Stimulated activated CD4-positive, alpha-beta T cell treated with anti-CD3 and anti-CD28 coated beads, Interleukin-1b, Interleukin-23, amount 100 ng/mL, for 1 hour (primary cell): ENCODE data around the gene HTT.

Experiments used
- DNase-seq, 2 donors: peaks; one replicate each; pipeline ENCODE4 v3.0.0-alpha.2; 2020; ENCODE audit warnings: low read depth in 2 of 2

Gene HTT

DNA sequence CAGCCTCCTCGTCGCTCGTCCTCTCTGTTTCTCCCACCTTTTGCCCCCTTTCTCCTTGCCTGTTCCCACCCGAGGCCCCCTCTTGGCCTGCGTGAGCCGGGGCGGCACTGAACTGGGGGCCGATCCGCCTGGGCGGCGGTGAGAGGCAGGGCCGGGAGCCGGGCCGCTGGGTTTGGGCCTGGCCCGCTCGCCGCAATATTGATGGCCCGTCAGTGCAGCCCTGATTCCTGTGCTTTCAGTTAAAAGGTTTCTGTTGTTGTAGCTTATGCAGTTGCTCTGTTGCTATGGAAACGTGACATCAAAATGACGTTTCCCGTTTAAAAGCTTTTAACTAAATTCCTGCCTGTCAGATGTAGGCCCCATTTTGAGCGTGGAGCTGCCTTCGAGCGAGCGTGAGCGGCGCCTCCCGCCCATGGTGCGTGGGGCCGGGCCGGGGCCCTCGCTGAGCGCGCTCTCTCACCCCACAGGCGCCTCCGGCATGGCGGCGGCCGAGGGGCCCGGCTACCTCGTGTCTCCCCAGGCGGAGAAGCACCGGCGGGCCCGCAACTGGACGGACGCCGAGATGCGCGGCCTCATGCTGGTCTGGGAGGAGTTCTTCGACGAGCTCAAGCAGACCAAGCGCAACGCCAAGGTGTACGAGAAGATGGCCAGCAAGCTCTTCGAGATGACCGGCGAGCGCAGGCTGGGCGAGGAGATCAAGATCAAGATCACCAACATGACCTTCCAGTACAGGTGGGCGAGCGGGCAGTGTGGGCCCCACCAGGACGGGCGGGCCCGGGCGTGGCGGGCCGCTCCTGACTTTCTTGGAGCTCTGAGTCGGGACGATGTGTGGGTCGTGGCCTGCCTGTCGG is 174.6 kb downstream of the HTT start, which contains the start of gene MSANTD1:
TSS of gene MSANTD1 (plus strand) at position 349 of the 851 bp plus-strand sequence. CDS start at position 413, 64 bp downstream.
- DNase-seq: no peak

DNA sequence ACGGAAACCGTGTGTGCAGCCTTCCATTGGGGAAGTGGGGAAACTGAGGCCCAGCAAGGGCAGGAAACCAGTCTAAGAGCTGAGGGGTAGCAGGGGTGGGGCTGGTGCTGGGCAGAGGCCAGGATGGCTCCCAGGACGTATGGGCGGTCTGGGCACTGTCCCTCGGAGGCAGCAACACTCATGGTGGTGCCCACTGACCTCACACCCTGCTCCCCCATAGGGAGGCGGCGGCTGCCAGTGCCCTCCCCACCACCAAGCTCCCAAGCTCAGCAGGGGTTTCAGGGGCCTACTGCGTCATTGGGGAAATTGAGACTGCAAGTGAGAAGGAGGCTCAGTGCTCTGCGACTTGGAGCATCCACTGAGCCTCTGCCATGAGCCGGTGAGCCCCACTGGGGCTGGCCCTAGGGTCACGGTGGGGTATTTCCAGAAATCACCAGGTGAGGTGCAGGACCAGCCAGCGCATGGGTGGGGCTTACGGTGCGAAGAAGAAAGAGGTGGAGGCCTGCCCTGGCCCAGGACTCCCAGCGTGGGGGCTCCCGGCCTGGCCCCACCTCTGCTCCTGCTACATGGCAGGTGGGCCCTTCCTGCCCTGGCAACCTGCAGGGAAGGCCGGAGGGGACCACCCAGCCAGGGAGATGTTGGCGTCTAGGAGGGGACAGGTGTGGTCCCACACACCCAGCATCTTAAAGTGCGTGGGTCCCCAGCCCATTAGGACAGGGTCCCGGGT is 175.4 kb downstream of the HTT start:
- no peak for DNase-seq

DNA sequence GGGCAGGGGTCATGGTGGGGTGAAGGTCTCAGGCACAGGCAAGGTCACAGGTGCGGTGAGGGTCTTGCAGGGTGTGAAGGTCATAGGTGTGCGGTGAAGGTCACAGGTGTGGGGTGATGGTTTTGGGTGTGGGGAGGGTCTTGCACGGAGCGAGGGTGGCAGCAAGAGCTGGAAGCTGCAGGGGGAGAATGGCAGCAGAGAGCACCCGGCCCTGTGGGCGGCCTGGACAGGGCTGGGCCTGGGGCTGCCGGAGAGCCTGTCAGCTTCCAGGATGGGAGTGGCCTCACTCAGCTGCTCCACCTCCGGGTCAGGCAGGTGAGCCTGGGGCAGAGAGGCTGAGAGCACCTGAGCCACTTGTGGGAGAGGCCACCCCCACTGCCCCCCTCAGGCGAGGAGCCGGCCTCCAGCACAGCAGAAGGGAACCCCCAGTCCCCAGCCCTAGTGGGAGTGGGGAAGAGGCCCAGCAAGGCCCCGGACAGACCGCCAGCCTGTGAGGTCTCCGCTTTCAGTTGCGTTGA is 176.0 kb downstream of the HTT start:
- no peak for DNase-seq

DNA sequence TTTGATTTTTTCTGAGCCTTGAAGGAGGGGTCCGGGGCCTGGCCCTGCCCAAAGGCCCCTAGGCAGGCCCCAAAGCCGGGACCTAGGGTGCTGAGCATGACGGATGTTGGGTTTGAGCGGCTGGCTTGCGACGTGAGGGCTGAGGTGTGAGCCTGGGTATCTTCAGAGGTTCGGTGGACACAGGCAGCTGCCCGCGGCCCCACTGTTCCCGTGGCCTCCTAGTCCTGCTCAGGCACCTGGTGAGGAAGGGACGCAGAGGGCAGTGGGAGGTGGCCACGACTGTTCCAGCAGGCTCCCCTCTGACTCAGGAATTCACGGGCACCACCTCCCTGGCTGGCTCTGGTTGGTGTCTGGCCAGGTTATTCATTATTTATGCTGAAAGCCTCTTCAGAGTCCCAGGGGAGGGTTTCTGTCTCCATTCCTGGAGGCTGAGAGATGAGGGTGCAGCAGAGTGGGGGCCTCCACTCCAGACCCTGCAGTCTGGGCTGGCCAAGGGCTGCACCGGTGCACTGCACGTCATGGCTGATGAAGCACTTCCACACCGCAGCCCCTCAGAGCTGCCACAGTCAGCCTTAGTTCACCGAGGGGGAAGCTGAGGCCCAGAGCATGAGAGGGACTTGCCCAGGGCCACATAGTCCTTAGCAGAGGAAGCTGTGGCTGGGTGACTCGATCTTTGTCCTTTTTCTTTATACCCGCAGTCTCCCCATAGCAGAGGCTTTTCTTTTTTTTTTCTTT is 176.6 kb downstream of the HTT start:
- DNase-seq: no peak

DNA sequence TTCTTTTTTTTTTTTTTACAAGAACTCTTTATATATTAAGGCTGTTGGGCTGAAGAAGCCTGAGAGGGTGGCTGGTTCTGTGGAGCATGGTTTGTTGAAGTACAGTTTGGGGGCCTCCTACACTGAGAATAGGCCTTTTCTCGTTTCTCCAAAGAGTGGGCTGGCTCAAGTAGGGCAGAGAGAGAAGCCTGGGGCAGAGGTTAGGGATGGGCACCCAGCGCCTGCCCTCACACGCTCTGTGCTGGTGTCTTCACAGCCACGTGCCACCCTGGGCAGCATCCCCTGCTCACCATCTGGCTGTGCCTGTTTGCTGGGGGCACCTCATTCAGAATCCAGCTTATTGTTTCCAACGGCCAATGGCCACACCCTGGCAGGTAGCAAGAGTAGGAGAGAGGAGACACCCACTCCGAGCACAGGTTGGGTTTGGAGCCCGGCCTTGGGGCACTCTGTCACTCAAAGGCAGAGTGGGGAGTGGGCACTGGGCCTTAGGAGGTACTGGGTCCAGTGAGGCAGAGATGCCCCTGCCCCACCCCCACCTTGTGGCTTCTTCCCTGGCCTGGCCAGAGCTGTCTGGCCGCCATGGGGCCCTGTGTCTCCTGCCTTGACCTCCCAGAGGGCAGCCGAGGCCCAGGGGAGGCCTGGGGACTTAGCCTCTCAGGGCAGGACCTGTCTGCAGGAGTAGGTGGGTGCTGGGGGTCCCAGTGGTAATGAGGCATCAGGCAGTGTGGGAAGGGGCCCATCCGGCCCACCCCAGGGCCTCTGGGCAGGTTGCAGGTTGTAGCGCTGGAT is 177.4 kb downstream of the HTT start:
- DNase-seq: no peak

DNA sequence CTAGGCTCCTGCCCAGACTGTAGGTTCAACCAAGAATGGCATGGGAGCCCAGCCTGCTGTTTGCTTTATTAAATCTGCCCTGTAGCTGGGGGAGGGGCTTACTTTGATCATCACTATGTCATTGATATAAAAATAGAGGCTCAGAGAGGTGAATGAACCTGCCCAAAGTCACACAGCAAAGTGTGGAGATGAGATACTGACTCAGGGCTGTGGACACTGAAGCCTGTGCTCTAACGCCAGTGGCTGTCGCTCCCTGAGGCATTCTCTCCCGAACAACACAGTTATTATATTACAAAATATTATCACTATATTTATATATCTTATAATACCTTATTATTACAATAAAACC is 178.0 kb downstream of the HTT start:
- DNase-seq: no peak

DNA sequence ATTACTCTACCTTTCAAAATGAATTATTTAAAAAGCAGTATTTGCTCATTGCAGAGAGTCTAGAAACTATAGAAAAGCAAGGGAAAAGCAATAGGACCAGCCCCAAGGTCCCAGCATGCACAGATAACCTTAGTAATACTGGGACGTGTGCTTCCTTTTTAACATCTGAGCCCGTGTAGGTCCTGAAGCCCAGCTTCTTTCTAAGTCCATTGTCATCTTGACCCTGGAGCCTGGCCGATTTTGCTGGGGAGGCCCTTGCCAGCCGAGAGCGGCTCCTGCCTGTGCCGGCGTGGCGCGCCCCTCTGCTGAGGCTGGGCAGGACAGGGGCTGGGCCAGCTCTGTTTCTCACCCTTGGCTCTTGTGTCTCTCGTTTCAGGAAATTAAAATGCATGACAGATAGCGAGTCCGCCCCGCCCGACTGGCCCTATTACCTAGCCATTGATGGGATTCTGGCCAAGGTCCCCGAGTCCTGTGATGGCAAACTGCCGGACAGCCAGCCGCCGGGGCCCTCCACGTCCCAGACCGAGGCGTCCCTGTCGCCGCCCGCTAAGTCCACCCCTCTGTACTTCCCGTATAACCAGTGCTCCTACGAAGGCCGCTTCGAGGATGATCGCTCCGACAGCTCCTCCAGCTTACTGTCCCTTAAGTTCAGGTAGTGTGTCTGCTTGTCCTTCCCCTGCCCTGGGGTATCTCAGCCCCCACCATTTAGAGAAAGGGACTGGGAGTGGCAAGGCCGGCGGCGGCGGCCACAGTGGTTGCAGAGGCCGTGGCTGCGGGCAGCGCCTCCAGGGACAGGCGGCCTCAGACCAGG is 178.6 kb downstream of the HTT start:
- DNase-seq: no peak

DNA sequence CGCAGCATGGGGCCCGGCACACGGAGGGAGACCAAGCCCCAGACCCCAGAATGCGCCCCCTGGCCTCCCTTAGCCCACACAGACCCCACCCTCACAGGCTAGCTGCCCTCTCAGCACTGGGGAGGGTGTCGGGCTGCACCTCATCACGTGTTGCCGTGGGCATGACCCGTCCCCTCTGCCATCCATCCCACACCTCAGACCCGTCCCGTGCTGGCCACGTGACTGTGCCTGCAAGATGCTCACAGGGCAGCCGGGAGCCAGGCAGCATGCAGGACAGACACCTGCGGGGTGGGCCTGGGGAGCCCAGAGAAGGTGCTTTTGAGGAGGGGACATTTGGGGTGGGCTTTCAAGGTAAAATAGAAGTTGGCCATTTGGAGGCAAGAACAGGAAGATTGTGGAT is 179.3 kb downstream of the HTT start:
- no peak for DNase-seq

DNA sequence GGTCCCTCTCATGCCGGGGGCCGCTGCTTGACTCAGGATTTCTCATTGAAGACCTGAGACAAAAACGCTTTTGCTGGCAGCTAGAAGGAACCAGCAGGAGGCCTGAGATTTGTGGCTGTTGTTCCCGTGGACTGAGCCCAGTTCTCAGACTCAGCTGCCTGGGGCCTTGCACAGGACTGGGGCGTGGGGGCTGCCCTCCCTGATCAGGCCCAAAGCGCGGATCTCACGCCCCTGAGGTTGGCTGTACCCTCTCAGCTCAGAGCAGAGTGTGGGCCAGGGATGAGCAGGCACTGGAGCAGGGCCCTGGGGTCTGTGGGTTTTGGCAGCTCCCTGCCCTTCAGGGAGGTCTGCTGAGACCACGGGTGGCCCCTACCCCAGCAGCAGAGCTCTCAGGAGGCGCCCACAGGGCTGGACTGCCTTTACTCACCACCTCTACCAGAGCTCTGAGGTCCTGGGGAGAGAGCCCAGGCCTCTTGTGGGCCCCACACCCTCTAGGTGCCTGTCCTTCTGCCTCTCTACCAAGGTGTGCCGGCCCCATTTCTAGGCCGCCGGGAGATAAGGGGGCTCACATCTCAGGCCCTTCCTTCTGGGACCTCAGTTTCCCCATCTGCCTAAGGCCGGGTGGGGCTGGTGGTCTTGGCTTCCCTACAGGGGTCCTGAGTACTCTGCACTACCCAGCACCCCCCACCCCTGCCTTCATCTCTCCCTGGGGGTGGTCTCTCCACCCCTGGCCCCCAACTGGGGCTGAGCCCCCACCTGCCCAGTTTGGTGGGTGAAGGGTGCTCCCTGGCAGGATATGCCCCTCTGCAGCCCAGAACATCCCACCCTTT is 180.0 kb downstream of the HTT start:
- DNase-seq: no peak

DNA sequence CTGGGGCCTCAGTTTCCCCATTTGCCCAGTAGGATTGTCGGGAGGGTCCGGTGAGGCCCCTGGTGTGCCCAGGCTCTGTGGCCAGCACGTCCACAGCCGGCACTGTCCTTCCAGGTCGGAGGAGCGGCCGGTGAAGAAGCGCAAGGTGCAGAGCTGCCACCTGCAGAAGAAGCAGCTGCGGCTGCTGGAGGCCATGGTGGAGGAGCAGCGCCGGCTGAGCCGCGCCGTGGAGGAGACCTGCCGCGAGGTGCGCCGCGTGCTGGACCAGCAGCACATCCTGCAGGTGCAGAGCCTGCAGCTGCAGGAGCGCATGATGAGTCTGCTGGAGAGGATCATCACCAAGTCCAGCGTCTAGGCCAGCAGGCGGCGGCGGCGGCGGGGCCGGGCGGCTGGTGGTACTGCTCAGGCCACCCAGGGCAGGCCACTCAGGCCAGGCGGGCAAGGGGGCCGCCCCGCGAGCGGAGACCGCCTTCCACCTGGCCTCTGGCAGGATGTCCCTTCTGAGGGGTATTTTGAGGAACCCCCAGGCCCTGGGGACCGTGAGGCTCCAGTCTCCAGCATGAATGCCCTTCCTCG is 181.2 kb downstream of the HTT start:
- no peak for DNase-seq

DNA sequence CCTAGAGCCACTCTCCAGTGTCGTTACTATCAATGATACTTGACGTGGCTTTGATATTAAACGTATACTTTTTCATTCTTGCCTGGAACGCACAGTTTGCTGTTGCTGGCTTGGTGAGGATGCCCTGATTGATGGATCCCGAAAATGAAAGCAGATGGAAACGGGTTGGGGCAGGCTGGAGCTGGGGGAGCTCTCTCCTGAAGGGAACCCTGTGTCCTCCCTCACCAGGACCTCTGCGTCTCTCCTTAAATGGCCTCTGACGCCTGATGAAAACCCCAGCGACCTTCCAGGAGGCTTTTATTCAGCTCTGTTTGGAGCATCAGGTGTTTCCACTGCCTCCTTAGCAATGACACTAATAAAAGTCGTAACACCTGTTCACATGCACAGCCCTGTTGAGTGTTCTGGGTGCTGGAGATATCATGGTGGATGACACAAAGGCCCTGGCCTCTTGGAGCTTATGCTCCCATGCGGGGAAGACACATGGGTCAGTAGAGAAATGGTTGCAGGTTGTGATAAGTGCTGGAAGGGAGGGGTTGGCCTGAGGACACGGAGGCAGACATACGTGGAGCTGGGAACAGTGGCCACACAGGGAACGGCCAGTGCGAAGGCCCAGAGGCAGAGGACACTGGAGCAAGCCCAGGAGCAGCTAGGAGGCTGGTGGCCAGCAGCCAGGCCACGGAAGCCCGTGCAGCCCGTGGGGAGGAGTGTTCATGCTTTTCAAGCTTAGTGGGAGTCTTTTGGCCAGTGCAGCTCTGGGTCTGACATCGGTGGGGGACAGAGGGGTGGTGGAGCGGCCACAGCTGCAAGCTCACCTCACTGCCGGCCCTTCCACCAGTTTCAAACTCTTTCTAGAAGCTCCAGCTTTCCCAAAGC is 182.0 kb downstream of the HTT start:
- no peak for DNase-seq

DNA sequence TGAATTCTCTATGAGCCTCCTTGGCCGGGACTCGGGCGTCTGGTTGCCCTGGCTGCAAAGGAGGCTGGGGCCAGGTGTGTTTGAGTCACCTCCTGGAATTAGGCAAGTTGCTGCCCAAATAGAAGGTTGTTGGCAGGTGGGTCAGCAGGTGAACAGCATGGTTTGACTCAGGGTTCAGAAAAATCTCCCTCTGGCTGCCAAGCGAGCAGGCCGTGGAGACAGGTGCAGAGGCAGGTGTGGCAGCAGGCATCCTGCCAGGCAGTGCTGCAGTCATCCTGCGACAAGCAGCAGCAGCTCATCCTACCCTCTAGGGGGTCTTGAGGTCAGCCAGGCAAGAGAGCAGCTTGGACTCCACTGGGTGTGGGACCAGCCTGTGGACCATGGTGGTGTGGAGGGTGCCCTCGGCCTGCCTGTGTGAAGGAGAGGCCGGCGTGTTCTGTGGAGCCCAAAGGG is 182.6 kb downstream of the HTT start:
- no peak for DNase-seq

DNA sequence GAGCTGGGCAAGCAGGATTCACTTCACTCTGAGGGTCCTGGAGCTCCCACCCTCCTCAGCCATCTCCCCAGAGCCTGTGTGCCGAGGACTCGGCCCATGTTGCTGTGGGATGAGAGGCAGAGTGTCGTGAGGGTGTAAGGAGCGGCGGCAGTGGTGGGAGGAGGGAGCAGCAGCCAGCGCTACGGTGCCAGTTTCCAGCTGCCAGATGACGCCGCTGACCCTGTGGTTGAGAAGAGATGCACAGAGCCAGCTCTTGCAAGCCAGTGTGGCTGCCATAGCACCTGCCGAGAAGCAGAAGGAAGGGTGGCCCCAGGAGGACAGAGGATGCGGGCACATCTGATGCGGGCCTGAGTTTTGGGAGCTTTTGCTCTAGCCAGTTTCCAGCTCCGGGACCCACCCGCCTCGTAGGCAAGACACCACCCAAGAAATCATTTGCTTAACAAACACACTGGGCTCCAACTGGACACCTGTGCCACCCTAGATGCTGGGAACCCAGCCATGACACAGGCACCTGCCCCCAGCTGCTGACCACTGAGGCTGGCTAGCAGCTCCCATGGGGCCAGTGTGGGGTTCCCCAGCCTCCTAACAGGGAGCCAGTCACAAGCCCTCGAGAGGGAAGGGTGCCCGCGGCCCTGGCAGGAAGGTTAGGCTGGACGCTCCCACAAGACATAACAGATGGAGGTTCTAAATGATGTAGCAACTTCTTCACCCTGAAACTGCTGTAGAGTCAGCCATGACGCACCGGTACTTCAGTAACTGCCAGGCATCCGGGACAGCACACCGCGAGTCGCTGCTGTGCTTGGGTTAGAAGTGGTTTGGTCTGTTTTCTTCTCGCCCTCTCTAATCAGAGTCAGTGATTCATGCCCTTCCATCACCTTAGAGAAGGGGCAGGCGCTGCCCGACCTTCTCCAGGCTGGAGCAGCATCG is 183.3 kb downstream of the HTT start:
- DNase-seq: no peak

DNA sequence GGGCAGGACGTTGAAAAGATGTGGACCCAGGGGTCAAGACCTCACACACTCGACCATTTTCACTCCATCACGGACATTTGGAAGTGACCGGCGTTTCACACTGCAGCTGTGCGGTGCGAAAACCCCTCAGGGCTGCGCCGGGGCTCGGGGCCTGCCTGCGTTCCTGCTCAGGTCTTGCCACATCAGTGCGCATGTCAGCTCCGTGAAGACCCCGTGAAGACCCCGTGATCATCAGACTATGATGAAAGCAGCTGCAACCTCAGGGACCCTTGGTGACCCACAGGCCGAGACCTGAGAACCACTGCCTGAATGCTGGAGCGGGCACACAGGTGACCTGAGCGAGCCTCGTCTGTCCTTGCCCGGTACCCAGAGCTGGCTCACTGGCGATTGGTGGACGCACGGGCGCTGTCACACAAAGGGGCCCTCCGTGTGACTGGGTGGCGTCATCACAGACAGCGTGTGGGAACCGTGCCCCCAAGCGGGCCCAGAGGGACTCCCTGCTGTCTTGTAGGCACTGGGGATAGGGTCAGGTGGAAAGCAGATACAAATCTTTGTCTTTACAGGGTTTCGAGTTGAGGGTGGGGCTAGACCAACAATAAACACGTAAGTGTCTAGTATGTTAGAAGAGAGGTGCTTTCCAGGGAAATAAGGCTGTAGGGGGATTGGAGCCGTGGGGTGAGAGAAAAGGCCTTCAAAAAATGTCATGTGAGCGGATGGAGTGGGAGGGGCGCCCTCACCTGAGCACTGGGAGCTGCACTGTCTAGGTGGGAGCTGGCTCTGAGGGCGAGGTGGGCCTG is 187.1 kb downstream of the HTT start:
- no peak for DNase-seq

DNA sequence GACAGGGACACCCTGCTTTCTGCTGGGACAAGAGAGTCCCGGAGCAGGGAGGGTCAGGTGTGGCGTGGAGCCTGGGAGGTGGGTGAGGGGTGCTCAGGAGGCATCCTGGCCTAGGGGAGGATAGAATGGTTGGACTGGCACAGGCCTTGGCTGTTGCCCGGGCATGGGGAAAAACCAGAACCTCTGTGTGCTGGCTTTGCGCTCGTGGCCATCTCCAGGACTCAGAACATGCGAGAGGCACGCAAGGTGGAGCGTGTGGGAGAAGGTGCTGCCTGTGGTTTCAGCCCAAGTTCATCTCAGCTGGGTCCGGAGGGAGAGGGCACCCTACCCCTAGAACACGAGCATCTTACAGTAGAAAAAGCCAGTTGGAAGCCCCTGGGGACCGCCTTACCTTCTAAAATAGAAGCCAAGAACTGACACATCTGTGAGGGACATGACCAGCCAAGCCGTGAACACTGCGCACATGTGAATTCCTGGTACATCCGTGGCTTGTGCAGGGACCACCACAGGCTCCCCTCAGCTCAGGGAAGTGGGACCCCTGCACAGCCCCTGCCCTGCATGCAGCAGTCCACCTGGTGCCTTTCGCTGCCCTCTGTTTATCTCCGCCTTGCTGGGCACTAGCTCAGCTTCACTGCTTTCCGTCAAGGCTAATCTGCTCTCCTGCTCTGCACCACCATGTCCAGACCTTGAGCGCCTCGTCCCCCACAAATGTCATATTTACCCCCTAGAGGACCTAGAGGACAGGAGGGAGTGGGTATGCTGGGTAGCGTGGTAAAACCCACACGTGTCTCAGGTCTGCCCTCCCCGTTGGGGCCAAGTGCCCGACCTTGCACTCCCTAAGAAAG is 187.9 kb downstream of the HTT start:
- DNase-seq: no peak
